NCI-H345 treated with DMSO at 0.1 percent for 48 hours (cell line): ENCODE results near the gene KCNQ1OT1.

Source experiments
- DNase-seq: peaks from one replicate; lab custom pipeline; 2025; ENCODE audit not compliant: unreplicated experiment; lab: John Stamatoyannopoulos, UW

Gene KCNQ1OT1

GRCh38 chr11:2688381-2689231 is 11.2 kb downstream of the KCNQ1OT1 start:
- no peak for DNase-seq

- no peak for DNase-seq
Measured at GRCh38 chr11:2687782-2688191, 12.0 kb downstream of the KCNQ1OT1 start.

- no peak for DNase-seq
Measured at GRCh38 chr11:2687223-2687530, 12.6 kb downstream of the KCNQ1OT1 start.

GRCh38 chr11:2686360-2687222 is 13.2 kb downstream of the KCNQ1OT1 start:
- no peak for DNase-seq

GRCh38 chr11:2685566-2686359 is 14.0 kb downstream of the KCNQ1OT1 start:
- DNase-seq, result no peak

- no peak for DNase-seq
Measured at GRCh38 chr11:2685051-2685450, 14.7 kb downstream of the KCNQ1OT1 start.

GRCh38 chr11:2684581-2684980 is 15.2 kb downstream of the KCNQ1OT1 start:
- no peak for DNase-seq

- DNase-seq, result no peak
Measured at GRCh38 chr11:2683806-2684205, 16.0 kb downstream of the KCNQ1OT1 start.

- DNase-seq, result no peak
Measured at GRCh38 chr11:2681408-2682145, 18.2 kb downstream of the KCNQ1OT1 start.

GRCh38 chr11:2679011-2679676 is 20.6 kb downstream of the KCNQ1OT1 start:
- no peak for DNase-seq

- no peak for DNase-seq
Measured at GRCh38 chr11:2678396-2678795, 21.4 kb downstream of the KCNQ1OT1 start.

- DNase-seq, result no peak
Measured at GRCh38 chr11:2677127-2677526, 22.7 kb downstream of the KCNQ1OT1 start.

GRCh38 chr11:2675540-2675939 is 24.3 kb downstream of the KCNQ1OT1 start:
- DNase-seq, result no peak

GRCh38 chr11:2674658-2675131 is 25.1 kb downstream of the KCNQ1OT1 start:
- DNase-seq, result no peak

GRCh38 chr11:2673871-2674471 is 25.8 kb downstream of the KCNQ1OT1 start:
- DNase-seq, result no peak

GRCh38 chr11:2673250-2673610 is 26.6 kb downstream of the KCNQ1OT1 start:
- DNase-seq, result no peak

- DNase-seq, result no peak
Measured at GRCh38 chr11:2672553-2673249, 27.1 kb downstream of the KCNQ1OT1 start.

GRCh38 chr11:2671748-2672147 is 28.0 kb downstream of the KCNQ1OT1 start:
- no peak for DNase-seq

GRCh38 chr11:2670541-2671100 is 29.2 kb downstream of the KCNQ1OT1 start:
- no peak for DNase-seq
